Adrenal gland (tissue), 5 donors: ENCODE data around the gene ADAMTSL3.

ENCODE experiments used
- POLR2A ChIP-seq, 2 donors: fragments of 450-650 bp; IDR thresholded peaks; one replicate each; pipeline ENCODE4 v1.6.1; 2017; ENCODE audit warnings: antibody characterized with exemption in 2 of 2, mild to moderate bottlenecking in 2 of 2, moderate library complexity in 1 of 2
- TF ChIP-seq, protein P1 (sequence below), 6 experiments: fragments of 450-650 bp in 4 of 6; fragments of 200-600 bp in 2 of 6; sonication (generic) in 1 of 6; IDR thresholded peaks; 1 replicate in 5 of 6; 2 replicates in 1 of 6; pipeline versions ENCODE4 v1.5.1 to v1.8.0; 2016 to 2021; ENCODE audit warnings: antibody characterized with exemption in 6 of 6, mild to moderate bottlenecking in 2 of 6, moderate library complexity in 1 of 6
- donor health status: DM: no; HTN: no; CAD: no.

DNA sequence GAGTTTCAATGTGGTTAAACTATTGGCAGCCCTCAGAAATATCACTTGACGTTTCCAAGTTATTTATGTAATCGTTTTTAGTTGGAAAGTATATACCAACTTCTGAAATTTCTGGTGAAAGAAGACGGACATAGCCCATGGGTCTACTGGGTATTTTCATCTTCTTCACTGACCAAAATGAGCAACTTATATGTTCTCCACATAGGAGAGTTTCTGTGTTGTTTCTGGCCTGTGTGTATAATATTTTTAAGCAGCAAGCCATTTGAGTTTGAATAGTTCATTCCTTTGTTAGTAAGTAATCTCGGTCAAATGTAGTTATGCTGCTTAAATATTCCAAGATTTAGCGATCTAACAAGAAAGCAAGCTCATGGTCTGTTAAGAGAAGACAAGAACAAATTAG is 57.3 kb downstream of the ADAMTSL3 start:
- TF ChIP-seq, protein P1, sequence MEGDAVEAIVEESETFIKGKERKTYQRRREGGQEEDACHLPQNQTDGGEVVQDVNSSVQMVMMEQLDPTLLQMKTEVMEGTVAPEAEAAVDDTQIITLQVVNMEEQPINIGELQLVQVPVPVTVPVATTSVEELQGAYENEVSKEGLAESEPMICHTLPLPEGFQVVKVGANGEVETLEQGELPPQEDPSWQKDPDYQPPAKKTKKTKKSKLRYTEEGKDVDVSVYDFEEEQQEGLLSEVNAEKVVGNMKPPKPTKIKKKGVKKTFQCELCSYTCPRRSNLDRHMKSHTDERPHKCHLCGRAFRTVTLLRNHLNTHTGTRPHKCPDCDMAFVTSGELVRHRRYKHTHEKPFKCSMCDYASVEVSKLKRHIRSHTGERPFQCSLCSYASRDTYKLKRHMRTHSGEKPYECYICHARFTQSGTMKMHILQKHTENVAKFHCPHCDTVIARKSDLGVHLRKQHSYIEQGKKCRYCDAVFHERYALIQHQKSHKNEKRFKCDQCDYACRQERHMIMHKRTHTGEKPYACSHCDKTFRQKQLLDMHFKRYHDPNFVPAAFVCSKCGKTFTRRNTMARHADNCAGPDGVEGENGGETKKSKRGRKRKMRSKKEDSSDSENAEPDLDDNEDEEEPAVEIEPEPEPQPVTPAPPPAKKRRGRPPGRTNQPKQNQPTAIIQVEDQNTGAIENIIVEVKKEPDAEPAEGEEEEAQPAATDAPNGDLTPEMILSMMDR (IDR thresholded peaks at IDR 0.05), result no peak
- TF ChIP-seq POLR2A (IDR thresholded peaks at IDR 0.05), result no peak
